MG63 (cell line): ENCODE results near the gene PDAP1. TPM values are rescaled to one million over a fixed set of nuclear protein-coding genes. Genes with fewer than 3 reads are reported as not detected.
A peak's percentile ranks its signal among the peaks of the same experiment; 100 is the strongest.
"Not testable (repeated sequence)": the region's sequence is repeated elsewhere in the genome, so short reads cannot be mapped to it uniquely, and the experiment has no call there.

Experiments
- DNase-seq: peaks from one replicate; pipeline ENCODE4 v3.0.0-alpha.2; 2020
- H3K27me3 ChIP-seq: fragments of 250-450 bp; sonication (Bioruptor Pico); 2 replicates; pipeline ENCODE4 v1.5.1; 2020; ENCODE audit warnings: mild to moderate bottlenecking, moderate library complexity
- H3K36me3 ChIP-seq: fragments of 250-450 bp; sonication (Bioruptor Pico); 2 replicates; pipeline ENCODE4 v1.5.1; 2020; ENCODE audit warnings: mild to moderate bottlenecking, moderate library complexity
- H3K4me3 ChIP-seq: fragments of 250-450 bp; sonication (Bioruptor Pico); 2 replicates; pipeline ENCODE4 v1.5.1; 2020; ENCODE audit warnings: mild to moderate bottlenecking, moderate library complexity
- H3K9me3 ChIP-seq: fragments of 250-450 bp; sonication (Bioruptor Pico); 2 replicates; pipeline ENCODE4 v1.5.1; 2020; ENCODE audit warnings: mild to moderate bottlenecking, moderate library complexity
- total RNA-seq: library from RNA; depleted of rRNA; stranded (reverse); fragments of >200 nt; shearing (Covaris generic); gene quantifications from 2 replicates; pipeline ENCODE4 v1.2.3, GENCODE V29; 2014; ENCODE audit warnings: low replicate concordance

PDAP1 gene
- total RNA-seq, 1 experiment from 2014 or later = 156 TPM

- no peaks in the 10 kb centered on the region; the same call in 1 of the 2 replicates for H3K36me3 ChIP-seq
- H3K9me3 ChIP-seq = no peaks in the 10 kb centered on the region
- H3K4me3 ChIP-seq = no peak overlapping the region
- no peaks in the 10 kb centered on the region for H3K27me3 ChIP-seq
- DNase-seq = no peak
These were observed 35.0 kb downstream of the PDAP1 start for GRCh38 chr7:99373091-99374066.

- no peaks in the 10 kb centered on the region for H3K9me3 ChIP-seq
- H3K4me3 ChIP-seq = no peak overlapping the region
- no peak for DNase-seq
- H3K27me3 ChIP-seq = no peaks in the 10 kb centered on the region
- no peaks in the 10 kb centered on the region; the same call in 1 of the 2 replicates for H3K36me3 ChIP-seq
These were observed 35.9 kb downstream of the PDAP1 start for GRCh38 chr7:99372275-99373090.

DNA sequence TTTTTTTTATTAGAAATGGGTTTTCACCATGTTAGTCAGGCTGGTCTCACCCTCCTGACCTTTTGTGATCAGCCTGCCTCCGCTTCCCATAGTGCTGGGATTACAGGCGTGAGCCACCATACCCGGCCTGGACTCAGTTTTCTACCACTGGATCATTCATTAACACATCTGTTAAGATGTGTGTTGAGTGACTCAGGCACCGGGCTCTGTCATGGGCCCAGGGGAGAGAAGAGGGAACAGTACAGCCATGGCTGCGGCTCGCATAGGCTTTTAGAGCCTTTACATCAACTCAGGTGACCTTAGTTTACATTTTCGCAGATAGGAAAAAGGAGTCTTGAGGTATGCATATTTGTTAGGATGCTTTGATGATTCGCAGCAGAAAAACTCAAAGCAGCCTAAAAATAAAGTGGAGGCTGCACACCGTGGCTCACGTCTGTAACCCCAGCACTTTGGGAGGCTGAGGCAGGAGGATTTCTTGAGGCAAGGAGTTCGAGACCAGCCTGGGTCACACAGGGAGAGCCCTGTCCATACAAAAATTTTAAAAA lies 36.9 kb downstream of the PDAP1 start:
- Histone ChIP-seq H3K4me3 (no peak overlapping the region), H3K36me3 (no peaks in the 10 kb centered on the region; the same call in 1 of the 2 replicates), H3K9me3 (no peaks in the 10 kb centered on the region), H3K27me3 (no peaks in the 10 kb centered on the region)
- no peak for DNase-seq

DNA sequence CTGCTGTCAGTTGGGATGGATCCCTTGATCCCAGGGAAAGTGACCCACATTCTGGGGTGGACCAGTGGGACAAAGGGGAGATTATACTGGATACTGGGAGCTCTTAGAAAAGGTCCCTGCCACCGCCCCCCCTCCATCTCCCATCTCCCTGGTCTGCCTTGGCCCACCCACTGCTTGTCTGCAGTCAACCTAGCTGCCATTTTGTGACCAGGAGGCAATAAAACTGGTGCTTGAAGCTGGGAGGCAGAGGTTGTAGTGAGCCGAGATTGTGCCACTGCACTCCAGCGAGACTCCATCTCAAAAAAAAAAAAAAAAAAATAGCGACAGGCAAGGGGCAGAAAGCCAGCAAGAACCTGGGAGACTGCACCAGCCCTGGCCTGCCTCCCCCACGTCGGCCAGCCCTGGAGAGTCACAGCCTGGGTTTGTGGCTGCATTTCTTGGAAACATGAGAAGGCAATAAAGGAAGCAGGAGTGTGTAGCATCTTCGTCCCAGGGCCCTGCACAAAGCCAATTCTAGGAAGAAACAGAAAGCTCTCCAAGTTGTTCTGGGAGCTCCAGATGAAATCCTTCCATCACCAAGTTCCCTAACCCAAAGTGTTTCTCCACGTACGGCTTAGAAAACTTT lies 38.5 kb downstream of the PDAP1 start:
- H3K36me3 ChIP-seq = peaks cover 3% of the 10 kb centered on the region
- no peak overlapping the region for H3K4me3 ChIP-seq
- H3K27me3 ChIP-seq = no peaks in the 10 kb centered on the region
- DNase-seq = no peak
- H3K9me3 ChIP-seq = no peaks in the 10 kb centered on the region

DNA sequence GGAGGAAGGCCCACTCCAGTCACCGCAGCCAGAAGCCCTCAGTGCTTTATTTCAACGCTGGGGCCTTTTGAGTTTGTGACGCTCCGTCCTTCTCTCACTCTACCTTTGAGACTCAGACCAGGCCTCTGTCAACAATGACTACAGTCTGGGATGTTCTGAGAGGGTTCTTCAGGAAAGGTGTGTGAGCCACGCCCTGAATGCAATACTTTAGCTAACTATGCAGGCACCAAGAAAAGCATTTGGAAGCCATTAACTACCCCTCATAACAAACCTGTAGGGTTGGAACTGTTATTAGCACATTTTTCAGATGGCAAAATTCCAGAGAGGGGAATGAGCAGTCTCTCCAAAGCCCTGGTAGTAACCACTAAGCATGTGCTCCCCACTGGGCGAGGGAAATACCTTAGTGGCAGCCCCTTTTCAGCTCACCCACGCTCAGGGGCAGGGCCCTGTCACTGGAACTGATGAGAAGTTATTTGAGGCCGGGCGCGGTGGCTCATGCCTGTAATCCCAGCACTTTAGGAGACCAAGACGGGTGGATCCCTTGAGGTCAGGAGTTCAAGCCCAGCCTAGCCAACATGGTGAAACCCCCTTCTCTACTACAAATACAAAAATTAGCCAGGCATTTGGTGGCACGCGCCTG lies 39.5 kb downstream of the PDAP1 start:
- Histone ChIP-seq H3K4me3 (no peak overlapping the region), H3K27me3 (no peaks in the 10 kb centered on the region), H3K36me3 (peaks cover 11% of the 10 kb centered on the region), H3K9me3 (no peaks in the 10 kb centered on the region)
- DNase-seq = no peak

GRCh38 chr7:99366646-99367045 lies 41.8 kb downstream of the PDAP1 start:
- Histone ChIP-seq H3K27me3 (no peaks in the 10 kb centered on the region), H3K4me3 (no peak overlapping the region), H3K36me3 (peaks cover 16% of the 10 kb centered on the region), H3K9me3 (no peaks in the 10 kb centered on the region)
- no peak for DNase-seq

- Histone ChIP-seq H3K9me3 (no peaks in the 10 kb centered on the region), H3K4me3 (no peak overlapping the region), H3K36me3 (peaks cover 18% of the 10 kb centered on the region), H3K27me3 (no peaks in the 10 kb centered on the region)
- no peak for DNase-seq
These were observed 42.9 kb downstream of the PDAP1 start for GRCh38 chr7:99365318-99366141.

DNA sequence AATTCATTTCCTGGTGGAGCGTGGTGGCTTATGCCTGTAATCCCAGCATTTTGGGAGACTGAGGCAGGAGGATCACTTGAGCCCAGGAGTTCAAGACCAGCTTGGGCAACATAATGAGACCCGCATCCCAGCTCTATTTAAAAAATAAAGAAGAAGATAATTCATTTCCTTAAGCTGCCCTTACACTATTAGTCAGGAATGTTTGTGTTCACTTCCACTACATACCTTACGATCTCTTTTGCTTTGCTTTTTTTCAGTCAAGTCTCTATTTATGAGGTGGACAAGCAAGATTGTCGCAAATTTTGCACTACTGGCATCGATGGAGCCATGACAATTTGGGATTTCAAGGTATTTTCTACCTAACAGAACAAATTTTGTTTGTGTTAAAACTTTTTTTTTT lies 45.1 kb downstream of the PDAP1 start:
- peaks cover 22% of the 10 kb centered on the region for H3K36me3 ChIP-seq
- H3K27me3 ChIP-seq = no peaks in the 10 kb centered on the region
- no peaks in the 10 kb centered on the region for H3K9me3 ChIP-seq
- no peak overlapping the region for H3K4me3 ChIP-seq
- no peak for DNase-seq

DNA sequence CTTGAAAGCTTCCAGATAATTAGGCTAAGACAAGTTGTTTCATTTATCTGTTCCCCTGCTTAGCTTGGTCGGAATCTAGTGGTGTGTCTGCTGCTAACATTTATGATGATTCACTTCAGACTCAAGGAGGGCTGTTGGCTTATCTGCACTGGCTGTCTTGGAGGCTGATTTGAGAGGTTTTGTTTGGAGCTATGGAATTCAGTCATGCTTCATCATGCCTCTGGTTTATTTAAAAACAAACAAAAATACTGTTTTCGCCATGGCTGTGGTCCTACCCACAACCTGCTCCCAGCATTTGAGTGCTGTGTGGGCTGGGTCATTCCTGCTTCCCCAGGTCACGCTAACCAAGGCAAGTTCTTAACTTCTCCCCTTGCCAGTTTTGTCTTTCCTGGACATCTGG lies 45.6 kb downstream of the PDAP1 start:
- H3K36me3 ChIP-seq = peaks cover 24% of the 10 kb centered on the region

GRCh38 chr7:99359465-99360154 lies 48.8 kb downstream of the PDAP1 start:
- DNase-seq = no peak
- peaks cover 23% of the 10 kb centered on the region for H3K36me3 ChIP-seq
- no peaks in the 10 kb centered on the region for H3K27me3 ChIP-seq
- H3K9me3 ChIP-seq = no peaks in the 10 kb centered on the region
- no peak overlapping the region for H3K4me3 ChIP-seq

More for the DNA sequence above, 45.6 kb downstream of the PDAP1 start:
- DNase-seq = peak; percentile 67
- H3K9me3 ChIP-seq = no peaks in the 10 kb centered on the region
- no peaks in the 10 kb centered on the region for H3K27me3 ChIP-seq
- H3K4me3 ChIP-seq = no peak overlapping the region

DNA sequence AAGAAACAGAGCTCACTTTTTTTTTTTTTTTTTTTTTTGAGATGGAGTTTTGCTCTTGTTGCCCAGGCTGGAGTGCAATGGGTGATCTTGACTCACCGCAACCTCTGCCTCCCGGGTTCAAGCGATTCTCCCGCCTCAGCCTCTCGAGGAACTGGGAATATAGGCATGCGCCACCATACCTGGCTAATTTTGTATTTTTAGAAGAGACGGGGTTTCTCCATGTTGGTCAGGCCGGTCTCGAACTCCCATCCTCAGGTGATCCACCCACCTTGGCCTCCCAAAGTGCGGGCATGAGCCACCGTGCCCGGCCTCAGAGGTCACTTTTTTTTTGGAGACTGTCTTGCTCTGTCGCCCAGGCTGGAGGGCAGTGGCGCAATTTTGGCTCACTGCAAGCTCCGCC lies 49.9 kb downstream of the PDAP1 start:
- not testable (repeated sequence) for H3K4me3 ChIP-seq, H3K9me3 ChIP-seq, H3K27me3 ChIP-seq, DNase-seq
- peaks cover 15% of the 10 kb centered on the region for H3K36me3 ChIP-seq

DNA sequence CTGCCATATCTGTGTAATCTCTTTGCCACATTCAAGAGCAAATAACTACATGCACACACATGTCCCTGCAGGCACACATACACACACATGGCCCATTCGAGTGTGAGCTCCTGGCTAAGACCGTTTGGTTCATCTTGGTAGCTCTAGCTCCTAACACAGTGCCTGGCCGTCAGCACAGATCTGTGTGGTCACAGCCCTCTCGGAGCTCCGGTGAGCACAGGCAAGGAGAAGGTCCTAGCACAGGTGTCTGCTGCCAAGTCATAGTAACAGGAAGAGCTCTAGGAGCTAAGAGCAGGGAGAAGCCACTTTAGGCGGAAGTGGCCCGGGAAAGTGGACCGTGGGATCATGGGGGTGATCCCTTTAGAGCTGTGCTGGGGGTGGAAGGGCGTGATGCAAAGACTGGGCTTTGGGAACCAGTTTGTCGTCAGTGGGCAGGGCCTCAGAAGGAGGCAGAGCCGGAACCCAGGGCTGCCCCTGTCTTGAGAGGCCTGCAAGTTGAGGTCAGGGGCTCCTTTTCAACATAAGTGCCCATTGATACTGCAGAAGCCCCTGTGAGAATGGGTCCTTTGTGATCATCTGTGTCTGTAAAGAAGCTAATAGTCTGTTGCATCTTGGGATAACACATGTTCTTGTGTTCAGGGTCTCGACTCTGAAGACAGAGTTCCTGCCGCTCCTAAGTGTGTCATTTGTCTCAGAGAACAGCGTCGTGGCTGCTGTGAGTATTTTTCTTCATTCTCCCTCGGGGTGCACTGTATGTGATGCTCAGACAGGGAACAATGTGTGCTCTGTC lies 50.5 kb downstream of the PDAP1 start:
- DNase-seq = no peak
- Histone ChIP-seq H3K4me3 (no peak overlapping the region), H3K9me3 (no peaks in the 10 kb centered on the region), H3K36me3 (peaks cover 15% of the 10 kb centered on the region), H3K27me3 (no peaks in the 10 kb centered on the region)

DNA sequence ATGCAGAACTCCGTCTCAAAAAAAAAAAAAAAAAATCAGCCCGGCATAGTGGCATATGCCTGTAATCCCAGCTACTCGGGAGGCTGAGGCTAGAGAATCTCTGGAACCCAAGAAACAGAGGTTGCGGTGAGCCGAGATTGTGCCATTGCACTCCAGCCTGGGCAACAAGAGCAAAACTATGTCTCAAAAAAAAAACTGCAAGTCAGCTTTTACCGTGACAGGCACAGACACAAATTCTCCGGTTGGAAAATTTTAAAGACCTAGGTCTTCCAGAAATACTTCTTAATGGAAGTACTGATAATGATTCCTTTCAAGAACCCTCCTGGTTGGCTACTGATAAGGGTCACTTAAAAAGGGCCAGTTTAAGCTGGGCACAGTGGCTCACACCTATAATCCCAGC lies 53.3 kb downstream of the PDAP1 start:
- Histone ChIP-seq H3K9me3 (no peaks in the 10 kb centered on the region), H3K27me3 (no peaks in the 10 kb centered on the region), H3K36me3 (peaks cover 15% of the 10 kb centered on the region), H3K4me3 (no peak overlapping the region)
- no peak for DNase-seq

- DNase-seq = no peak
- Histone ChIP-seq H3K27me3 (no peaks in the 10 kb centered on the region), H3K9me3 (no peaks in the 10 kb centered on the region), H3K4me3 (no peak overlapping the region), H3K36me3 (peaks cover 8% of the 10 kb centered on the region)
These were observed 56.1 kb downstream of the PDAP1 start for GRCh38 chr7:99352247-99352646.
